HG02840 (cell line): Measurements from ENCODE around the gene ANTKMT.
"Not testable (repeated sequence)": the region's sequence is repeated elsewhere in the genome, so short reads cannot be mapped to it uniquely, and the experiment has no call there.

Experiments
- ATAC-seq: cut with Tn5 transposase; IDR thresholded peaks from one replicate; pipeline ENCODE4 v1.9.1; 2021; ENCODE audit warnings: mild to moderate bottlenecking, moderate library complexity, moderate number of reproducible peaks; ENCODE audit not compliant: unreplicated experiment, low FRiP score

ANTKMT gene

DNA sequence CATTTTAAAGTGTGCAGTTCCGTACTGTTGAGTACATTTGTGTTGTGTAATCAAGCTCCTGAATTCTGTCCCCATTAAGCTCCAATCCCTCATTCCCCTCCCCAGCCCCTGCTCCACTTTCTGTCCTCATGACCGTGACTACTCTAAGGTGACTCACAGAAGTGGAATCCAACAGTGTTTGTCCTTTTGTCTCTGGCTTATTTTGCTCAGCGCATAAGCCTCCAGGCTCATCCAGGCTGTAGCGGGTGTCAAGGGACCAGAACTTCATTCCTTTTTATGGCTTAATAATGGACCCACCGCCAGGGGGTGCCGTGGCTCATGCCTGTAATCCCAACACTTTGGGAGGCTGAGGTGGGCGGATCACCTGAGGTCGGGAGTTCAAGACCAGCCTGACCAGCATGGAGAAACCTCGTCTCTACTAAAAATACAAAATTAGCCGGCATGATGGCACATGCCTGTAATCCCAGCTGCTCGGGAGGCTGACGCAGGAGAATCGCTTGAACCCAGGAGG lies 8.2 kb upstream of the ANTKMT start:
- ATAC-seq: not testable (repeated sequence)

DNA sequence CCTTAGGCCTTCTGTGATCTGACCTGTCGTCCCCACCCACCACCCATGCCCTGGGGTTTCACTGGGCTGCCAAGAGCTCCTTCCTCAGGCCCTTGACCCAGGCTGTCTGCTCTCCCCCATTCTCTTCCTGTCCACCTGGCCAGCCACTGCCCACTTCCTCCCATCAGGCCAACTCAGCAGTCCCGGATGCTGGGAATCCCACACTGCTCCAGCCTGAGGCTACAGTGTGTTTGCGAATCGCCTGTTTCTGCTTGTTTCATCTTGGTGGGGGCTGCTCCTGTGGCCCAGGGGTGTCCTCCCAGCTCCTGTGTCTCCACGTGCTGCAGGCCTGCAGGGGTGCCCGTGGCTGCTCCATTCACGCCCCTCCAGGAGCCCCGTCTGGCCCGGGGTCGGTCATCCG lies 6.9 kb upstream of the ANTKMT start:
- ATAC-seq: no peak

DNA sequence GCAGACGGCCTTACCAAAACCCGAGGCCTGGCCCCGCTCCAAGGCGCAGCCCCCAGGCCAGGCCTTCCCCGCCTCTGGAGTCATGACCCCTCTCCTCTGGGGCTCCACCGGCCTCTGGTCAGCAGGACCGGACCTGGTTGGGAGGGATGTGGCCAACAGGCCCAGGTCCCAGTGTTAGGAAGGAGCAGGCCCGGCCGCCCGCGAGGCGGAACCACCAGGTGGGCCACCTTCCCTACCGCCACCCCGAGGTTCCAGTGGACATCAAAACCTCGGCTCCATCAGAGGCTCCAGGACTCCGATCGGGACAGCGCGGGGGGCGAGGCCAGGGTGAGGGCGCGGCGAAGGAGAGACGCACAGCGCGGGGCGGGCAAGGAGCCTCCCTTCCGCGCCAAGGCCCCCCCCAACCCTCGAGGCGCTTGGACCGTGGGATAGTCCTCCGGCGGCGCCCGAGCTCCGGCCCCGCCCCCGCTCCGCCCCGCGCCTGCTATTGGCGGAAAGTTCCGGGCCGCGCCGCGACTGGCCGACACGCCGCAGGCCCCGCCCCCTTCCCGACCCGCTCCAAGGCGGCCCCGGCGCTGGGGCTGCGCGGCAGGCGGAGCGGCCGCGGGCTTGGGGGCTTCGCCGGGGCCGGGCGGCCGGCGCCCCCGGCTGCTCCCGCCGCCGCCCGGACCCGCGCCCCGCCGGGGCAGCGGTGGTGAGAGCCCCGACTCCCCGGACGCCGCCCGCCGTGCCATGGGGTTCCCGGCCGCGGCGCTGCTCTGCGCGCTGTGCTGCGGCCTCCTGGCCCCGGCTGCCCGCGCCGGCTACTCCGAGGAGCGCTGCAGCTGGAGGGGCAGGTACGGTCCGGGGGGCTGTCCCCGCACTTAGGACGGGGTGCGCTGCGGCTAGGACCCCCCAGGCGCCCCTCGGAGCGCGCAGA lies 6.1 kb upstream of the ANTKMT start, which contains the start of gene METRN:
Gene METRN (plus strand): TSS at position 561 of the 919 bp plus-strand sequence. CDS start 172 bp downstream, at position 733.
- peak; percentile 54 for ATAC-seq

DNA sequence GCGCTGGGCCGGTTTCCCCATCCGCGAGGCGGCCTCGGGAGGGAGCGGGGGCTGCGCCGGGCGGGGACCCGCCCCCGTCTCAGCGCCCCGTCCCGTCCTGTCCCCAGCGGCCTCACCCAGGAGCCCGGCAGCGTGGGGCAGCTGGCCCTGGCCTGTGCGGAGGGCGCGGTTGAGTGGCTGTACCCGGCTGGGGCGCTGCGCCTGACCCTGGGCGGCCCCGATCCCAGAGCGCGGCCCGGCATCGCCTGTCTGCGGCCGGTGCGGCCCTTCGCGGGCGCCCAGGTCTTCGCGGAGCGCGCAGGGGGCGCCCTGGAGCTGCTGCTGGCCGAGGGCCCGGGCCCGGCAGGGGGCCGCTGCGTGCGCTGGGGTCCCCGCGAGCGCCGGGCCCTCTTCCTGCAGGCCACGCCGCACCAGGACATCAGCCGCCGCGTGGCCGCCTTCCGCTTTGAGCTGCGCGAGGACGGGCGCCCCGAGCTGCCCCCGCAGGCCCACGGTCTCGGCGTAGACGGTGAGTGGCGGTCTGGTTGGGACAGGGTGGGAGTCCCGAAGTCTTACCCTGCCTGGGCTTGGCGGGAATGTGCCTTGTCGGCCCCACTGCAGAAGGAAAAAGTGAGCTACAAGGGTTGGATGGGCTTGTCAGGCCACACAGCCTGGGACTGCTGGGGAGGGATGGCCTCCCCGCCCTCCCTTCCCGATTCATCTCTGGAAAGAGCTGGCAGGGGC lies 5.3 kb upstream of the ANTKMT start:
- ATAC-seq: no peak

DNA sequence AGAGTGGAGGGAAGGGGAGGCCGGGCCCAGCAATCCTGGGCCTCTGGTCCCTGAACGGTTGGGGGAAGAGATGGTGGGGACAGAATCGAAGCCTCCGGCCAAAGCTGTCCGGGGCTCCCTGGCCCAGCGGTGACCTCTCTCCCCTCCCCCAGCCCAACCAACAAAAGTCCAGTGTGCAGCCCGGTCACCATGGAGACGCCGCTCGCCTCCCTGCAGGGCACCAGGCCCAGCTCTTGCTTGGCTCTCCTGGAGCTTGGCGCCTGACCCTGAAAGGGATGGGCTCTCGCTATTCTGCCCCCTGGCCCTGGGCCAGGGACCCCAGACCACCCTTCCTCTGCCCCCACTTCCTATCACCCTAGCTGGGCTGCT lies 4.8 kb upstream of the ANTKMT start:
- ATAC-seq: no peak

DNA sequence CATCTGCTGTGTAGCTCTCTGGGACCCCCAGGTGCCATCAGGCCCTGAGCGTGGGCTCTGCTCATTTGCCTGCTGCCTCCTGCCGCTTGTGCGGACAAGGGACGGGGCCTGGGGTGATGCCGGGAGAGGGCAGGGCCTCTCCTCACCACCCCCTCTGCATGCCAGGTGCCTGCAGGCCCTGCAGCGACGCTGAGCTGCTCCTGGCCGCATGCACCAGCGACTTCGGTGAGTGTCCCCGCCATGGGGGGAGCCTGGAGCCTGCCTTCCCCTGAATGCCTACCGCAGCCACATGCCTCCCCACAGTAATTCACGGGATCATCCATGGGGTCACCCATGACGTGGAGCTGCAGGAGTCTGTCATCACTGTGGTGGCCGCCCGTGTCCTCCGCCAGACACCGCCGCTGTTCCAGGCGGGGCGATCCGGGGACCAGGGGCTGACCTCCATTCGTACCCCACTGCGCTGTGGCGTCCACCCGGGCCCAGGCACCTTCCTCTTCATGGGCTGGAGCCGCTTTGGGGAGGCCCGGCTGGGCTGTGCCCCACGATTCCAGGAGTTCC lies 4.1 kb upstream of the ANTKMT start:
- no peak for ATAC-seq

DNA sequence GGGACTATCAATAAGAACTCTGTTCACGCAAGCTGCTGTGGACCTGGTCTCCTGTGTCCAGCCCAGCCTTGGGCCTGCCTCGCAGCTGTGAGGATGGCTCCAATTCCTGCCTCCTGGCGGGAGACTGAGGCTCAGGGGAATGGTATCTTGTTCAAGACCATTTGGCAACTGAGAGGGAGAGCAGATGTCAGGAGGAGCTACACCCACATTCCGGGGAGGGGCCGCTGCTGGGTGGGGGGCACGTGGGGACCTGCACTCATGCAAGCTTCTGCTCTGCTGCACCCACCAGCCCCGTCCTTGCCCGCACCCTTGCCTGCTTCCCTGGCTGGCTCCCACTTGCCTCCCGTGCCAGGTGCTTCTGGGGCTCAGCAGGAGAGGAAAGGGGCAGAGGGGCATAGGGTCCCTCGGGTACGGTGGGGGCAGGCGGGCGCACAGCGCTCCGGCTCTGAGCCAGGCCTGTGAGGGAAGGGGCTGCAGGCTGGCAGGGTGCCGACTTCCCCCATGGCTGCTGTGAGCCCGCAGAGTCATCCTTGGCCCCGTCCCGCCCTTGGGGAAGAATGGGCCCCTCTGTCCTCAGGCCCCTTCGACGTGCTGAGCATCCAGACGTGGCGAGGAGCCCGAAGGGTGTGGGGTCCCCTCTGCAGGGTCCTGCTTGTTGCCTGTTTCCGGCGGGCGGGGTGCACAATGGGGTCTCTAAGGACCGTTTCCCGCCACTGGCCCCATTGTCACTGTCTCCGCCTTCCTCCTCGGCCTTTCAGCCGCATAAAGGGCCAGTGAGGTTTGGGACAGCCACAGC lies 3.3 kb upstream of the ANTKMT start:
- ATAC-seq: no peak

DNA sequence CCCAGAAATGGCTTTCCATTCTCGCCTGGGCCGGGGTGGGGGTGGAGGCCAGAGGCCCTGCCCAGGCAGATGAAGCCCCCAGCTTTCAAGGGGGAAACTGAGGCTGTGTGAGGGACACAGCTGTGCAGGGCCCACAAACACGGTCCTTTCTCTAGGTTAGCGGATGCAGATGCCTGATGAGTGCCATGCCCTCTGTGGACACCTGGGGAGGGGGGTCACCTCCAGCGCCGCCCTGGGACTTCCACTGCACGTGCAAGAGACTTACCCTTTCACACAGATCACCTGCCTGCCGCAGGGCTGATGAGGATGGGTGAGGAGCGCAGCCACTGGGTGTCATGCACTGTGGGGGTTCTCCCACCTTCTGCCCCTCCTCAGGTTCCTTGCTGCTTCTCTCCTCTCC lies 2.6 kb upstream of the ANTKMT start:
- no peak for ATAC-seq

DNA sequence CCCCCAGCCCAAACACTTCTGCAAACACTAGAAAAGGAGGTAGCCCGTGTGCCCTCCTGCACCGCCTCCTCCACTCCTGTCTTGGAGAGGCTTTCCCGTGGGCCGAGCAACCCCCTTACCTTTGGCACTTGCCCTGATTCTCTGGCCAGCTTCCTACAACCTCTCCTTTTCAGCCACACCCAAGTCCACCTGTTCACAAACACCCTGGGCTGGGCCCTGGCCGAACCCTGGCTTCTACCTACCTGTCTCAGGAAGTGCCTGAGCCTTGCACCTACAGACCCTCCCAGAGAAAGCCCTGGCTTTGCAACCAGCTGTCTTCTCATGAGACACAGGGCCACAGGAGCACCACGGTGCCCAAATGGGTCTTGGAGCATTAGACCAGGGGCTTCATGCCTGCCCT lies 2.0 kb upstream of the ANTKMT start:
- ATAC-seq: no peak

DNA sequence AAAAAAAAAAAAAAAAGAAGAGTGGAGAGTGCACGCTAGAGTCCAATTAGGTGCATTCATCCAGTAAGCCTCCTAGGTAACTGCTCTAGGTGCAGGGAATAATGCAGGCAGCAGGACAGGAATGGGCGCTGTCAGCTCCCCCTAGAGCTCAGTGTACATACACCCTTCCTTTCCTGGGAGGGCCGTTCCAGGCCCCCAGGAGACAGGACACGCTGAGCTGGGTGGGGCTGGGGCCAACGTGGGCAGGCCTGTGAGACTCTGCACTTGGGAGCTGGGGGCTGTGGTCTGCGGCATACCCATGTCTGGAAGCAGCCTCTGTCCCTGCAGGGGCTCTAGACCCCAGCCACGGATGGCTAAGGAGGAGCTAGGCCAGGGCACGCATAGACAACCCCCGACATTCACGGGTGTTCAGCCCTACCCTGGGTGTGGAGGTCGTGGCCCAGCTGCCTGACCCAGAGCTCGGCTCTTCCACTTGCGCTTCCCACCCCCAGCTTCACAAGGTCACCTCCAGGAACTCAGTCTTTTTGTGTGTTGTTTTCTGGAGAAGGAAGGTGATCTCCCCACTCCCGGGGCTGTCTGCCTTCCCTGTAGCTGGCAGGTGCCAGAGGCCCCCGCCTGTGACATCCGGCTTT lies 1.0 kb upstream of the ANTKMT start:
- ATAC-seq: no peak

DNA sequence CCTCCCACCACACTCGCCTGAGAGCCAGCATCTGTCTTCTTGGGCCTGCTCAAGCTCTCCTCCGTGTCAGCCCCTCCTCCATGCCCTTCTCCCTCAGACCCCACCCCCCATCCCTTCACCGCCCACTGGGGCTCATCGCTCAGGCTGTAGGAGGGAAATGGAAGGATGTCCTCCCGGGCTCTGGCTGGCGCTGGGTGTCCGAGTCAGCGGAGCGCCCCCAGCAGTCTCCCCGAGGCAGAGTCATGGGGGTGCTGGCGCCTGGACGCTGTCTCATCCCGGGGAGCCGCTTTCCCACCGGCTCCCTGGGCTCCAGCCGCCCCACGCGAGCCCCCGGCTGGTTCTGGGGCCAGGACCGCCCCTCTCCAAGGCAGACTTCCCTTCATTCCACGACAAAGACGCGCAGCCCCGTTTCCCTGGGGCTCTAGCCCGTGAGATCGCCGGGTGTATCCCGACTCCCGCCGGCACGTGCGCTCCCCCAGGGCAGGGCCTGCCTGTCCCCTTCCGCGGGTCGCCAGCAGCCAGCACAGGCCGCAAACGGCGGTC lies 428 bp upstream of the ANTKMT start:
- peak; percentile 7 for ATAC-seq

DNA sequence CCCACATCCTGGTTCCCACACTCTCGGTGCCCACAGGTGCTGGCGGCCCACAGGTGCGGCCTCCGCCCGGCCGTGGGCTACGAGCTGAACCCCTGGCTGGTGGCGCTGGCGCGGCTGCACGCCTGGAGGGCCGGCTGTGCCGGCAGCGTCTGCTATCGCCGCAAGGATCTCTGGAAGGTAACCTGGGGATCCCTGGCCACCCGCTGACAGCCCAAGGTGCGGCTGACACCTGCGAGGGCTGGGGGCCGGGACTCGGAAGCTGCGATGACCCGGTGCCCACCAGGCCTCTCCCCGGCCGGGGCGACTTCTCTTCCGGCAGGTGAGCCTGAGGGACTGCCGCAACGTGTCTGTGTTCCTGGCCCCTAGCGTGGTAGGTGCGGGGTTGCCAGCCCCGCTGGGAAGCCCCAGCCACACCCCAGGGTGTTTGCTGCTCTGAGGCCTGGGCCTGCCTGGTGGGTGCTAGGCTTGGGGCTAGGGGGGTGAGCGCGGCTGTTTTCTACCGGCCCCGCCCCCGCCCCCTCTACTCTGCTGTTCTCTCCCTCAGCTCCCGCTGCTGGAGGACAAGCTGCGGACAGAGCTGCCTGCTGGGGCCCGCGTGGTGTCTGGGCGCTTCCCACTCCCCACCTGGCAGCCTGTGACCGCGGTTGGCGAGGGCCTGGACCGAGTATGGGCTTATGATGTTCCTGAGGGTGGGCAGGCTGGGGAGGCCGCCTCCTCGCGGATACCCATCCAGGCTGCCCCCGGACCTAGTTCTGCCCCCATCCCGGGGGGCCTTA lies 1.0 kb downstream of the ANTKMT start:
- ATAC-seq: no peak

DNA sequence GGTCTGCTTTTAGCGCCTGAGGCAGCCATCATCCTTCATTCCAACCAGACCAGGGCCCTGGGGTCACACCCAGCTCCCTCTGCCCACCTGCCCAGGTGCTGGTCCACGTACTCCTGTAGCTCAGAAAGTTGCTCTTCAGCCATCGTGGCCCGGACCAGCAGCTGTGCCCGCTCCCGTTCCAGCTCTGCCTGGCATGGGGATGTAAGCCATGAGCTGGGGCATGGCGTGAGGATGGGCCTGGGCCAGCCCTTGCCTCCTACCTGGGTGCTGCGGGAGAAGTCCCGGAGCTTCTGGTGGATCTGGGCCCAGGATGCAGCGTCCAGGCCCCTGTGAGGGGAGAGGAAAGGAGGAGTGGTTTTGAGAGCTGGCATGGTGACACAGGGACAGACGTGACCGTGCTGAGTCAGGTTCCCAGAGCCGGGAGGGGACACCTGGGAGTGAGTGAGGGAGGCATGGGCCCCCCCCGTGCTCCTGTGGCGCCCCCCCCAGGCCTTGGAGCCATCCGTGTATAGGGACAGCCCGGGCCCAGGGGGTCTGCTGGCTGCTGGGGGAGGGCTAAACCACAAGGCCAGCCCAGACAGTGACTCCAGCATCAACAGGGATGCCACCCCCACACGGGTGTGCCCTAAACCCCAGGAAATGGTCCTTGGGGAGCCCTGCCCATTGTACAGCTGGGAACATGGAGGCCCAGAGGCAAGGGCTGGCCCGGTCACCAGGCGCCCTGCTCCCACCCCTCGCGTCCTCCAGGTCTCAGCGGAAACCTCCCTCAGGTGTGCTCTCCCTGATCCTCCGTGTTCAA lies 2.1 kb downstream of the ANTKMT start:
- ATAC-seq: no peak

DNA sequence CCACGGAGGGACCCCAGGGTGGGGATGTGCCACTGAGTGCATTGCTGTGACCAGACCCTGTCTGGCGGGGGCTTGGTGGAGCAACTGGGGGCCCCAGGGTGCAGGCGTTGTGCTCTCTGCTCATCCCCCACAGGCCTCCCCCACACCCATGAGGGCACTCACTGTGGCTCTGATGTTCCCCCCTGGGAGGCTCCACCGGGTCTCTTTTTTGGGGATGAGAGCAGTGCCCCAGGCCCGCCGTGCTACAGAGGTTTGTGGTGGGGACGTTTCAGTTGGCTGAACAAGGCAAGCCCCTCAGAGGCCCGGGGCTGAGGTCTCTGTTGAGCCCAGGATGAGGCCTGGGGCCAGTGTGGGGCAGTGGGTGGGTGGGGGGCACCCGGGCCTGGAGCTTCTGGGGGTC lies 2.7 kb downstream of the ANTKMT start:
- ATAC-seq: no peak

DNA sequence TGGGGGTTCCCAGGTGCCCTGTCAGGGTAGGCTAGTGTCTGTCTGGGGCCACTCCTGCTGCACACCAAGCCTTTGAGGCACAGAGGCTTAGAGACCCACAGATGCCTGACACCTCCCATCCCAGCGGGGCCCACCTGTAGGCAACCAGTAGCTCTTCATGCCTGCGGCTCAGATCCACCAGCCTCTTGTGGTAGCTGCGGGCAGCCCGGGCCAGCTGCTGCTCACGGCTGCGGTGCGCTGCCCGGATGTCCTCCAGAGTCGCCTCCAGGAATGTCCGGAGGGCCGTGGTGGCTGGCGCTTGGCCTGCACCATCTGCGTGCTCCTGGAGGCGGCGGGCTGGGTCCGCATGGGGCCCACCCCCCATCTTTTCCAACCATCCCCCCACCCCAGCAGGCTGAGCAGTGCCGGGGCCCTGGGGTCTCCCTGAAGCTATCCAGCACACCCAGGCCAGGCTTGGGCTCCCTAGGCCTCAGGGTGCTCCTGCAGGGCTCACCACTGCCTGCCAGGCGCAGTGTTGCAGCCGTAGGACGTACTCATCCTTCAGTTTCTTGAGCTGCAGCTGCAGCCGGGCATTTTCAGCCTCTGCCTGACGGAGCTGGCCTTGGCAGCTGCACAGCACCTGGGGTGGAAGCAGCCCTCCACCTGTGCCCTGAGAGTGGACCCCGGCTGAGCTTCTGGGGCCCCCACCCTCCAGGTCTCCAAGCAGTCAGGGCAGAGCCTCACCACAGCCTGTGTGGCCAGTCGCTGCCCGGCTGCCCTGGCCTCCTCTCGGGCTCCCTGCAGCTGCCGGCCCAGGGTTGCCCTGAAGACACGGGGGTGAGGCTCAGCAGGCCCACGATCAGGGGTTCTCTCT lies 3.5 kb downstream of the ANTKMT start:
- no peak for ATAC-seq

DNA sequence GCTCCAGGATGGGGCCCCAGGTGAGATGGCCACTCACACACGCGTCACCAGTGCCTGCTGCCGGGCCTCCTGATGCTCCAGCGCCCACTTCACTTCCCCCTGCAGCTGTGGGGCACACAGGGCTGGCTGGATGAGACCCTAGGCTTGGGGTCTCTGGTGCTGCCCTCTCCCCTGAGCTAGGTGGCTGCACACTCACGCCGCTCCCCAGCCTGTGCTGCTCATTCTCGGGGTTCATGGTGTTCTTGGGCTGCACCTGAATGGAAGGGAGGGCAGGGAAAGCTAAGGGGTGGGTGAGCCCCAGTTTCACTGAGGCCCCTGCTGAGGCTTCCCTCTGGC lies 4.1 kb downstream of the ANTKMT start:
- ATAC-seq: no peak

DNA sequence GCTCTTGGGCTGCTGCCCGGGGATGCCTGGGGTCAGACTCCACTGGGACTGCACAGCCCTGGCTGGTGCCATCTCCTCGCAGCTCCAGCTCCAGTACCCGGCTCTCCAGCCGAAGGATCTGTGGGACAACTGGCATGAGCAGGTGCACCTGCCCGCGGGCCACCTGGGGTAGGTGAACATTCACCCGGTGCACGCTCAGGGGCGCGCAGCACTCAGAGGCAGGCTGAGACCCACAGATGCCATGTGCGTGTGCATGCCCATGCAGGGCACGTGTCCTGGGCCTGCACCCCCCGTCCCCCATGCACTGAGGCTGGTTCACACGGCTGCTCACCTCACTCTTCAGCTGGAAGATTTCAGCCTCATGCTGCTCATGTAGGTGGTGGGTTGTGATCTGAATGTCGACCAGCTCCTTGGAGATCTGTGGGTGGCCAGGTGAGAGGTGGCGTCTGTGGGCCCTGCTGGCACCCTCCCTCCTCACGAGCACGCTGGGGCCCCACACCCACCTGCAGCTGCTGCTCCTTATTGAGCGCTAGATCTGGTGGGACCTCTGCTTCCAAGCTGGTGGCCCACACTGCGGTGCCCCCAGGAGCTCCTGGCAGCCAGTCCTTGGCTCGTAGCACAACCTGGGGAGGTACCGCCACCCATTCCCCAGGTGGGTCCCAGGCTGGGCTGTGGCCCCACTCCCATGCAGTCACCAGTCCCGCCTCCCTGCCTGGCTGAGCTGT lies 4.7 kb downstream of the ANTKMT start:
- no peak for ATAC-seq
